Fibroblast of the conjunctiva (primary cell): ENCODE measurements around the gene AAGAB.

Source experiments
- DNase-seq: peaks from one replicate; pipeline ENCODE4 v3.0.0-alpha.2; 2010; ENCODE audit warnings: low read depth

AAGAB gene

DNA sequence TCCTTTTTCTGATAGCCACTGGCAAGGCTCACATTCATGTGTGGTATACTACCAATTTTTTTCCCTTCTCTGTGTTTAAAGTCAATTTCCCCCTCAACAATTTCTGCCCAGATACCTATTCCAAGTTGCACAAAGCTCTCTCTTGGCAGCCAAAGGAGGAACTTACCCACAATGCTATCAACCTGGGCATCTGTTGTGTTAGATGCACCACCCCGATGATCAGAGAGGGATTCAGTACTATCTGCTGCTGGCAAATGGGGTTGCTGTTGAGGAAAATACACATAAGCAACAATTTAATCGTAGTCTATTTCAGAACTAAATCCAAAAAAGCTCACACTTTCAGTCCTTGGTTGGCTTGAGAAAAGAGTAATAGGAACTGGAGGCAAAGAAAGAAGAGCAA is 46.1 kb downstream of the AAGAB start:
- no peak for DNase-seq

- no peak for DNase-seq
Observed at GRCh38 chr15:67207555-67208207, 46.8 kb downstream of the AAGAB start.

DNA sequence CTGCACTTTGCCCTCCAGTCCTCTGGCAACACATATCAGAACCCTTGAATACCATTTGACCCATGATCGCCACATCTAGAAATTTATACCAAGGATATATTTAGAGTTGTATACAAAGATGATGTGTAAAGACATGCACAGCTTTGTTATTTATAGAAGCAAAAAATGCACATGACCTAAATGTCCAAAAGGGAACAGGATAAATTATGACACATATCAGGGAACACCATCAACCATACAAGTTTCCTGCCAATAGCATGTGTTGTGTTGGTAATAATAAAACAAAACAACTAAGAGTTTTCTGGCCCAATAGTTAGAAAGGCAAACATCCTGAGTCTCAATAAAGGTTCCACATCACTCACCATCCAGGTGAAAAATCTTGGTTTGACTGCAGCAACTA is 51.5 kb downstream of the AAGAB start:
- no peak for DNase-seq

DNA sequence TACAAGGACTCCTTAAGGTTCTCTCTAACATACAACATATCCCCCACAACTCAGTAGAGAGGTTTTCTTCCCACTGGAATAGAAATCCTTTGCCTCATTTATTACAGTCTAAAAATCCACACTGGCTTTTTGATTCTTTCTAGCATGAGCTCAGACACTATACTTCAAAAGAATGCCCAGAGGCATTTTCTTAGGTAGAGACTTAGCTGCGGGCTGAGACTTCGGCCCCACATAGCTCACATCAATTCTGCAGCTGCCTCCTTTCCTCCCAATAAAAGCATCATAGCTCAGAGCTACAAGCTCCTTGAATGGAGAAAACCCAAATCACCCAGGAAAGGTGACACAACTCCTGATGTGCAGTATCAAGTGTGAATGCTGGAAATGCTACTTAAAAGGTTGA is 52.4 kb downstream of the AAGAB start:
- DNase-seq, result no peak

- DNase-seq, result no peak
Observed at GRCh38 chr15:67201136-67201535, 53.3 kb downstream of the AAGAB start.

GRCh38 chr15:67199881-67200763 is 54.3 kb downstream of the AAGAB start:
- no peak for DNase-seq

DNA sequence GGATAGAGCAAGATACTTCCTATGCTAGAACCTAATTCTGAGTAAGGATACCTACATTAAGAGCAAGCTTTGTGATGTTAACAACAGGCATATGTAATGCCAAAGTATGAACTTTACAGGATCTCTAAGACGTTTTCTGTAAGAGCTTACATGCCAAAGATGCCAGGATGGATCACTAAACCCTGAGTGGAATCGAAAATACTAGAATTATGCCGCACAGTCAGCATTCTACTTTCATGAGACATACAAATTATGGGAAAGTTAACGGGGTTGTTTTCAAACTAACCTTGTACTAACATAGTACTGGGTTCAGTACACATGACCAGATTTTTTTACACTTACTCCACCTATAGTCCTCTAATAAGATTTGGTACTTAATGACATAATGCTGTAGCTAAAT is 55.1 kb downstream of the AAGAB start:
- no peak for DNase-seq

DNA sequence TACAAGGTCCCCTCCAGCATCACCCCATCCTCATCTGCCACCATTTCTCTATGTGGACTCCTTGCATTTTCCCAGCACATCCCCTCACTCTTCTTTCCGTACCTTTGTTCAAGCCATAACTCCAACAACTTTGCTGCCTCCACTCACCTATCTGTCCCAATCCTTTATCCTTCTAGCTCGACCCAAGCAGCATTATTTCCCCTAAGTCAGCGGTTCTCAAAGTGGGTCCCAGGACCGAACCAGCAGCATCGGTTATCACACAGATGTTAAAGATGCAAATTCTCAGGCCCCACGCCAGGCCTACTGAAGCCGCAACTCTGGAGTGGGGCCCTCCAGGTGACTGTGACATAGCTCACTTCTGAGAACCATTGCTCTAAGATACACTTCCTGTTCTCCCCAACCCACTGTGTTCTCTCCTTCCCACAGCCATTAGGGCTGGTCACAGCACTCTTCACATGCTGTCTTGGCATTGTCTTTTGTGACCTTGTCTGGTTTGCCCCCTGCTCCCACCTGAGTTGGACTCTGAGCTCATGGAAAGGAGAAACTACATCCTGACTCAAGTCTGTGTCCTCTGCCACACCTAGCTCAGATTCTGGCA is 56.2 kb downstream of the AAGAB start:
- no peak for DNase-seq

DNA sequence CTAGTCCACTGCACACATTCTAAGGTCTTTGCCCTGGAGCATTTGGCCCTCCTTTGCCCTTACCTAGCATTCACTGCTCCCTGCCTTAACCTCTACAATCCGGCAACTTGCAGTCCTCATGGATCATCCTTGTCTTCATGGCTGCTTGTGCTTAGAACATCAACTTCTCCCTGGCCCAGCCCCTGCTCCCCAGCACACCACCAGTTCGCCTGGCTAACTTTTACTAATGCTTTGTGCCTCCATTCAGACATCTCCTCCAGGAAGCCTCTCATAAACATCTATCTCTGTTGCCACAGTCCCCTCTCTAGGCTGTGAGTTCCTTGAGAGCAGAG is 57.1 kb downstream of the AAGAB start:
- no peak for DNase-seq

DNA sequence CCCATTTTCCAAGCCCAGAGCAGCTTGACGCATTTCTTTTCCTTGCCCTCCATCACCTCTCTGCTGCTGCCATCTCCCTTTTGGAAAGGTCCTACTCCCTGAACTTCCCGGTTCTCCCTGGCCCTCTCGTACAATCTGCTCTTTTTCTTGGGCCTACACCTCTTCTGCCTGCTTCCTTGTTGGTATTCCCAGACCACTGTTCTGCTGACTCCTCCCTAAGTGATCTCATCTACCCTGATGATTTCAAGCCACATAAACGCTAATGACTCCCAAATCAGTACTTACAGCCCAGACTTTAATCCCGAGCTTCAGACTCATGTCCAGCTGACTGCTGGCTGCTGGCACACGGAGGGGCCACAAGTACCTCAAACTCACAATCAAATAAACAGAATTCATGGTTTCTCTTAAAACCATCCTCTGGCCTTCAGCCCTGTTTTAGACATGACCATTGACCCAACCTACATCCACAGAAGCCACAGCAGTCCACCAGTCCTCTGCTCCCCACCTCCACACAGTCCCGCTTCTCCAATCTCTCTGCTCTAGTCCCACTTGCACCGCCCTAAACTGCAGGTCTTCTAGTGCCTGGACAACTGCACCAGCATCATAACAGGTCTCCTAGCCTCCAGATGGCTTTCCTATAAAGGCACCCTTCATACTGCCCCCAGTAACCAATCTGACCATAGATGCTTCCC is 57.6 kb downstream of the AAGAB start:
- DNase-seq, result no peak

- no peak for DNase-seq
Observed at GRCh38 chr15:67196222-67196621, 58.2 kb downstream of the AAGAB start.

DNA sequence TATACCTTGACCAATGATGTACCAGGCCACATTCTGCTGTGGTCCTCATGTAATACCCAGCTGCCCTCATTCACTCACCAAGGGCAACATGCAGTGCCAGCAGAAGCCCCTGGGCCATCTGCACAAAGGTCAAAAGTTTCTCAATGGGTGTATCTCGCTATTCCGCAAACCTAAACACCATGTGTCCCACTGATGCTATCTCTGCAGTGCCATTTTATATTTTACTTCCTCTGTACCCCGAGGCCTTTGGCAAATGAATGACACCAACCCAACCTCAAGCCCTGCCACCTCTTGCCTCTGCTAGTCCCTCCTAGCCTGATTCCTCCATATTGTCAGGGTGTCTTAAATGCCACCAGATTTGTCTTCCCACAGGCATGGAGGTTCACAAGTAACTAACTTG is 59.2 kb downstream of the AAGAB start:
- no peak for DNase-seq

DNA sequence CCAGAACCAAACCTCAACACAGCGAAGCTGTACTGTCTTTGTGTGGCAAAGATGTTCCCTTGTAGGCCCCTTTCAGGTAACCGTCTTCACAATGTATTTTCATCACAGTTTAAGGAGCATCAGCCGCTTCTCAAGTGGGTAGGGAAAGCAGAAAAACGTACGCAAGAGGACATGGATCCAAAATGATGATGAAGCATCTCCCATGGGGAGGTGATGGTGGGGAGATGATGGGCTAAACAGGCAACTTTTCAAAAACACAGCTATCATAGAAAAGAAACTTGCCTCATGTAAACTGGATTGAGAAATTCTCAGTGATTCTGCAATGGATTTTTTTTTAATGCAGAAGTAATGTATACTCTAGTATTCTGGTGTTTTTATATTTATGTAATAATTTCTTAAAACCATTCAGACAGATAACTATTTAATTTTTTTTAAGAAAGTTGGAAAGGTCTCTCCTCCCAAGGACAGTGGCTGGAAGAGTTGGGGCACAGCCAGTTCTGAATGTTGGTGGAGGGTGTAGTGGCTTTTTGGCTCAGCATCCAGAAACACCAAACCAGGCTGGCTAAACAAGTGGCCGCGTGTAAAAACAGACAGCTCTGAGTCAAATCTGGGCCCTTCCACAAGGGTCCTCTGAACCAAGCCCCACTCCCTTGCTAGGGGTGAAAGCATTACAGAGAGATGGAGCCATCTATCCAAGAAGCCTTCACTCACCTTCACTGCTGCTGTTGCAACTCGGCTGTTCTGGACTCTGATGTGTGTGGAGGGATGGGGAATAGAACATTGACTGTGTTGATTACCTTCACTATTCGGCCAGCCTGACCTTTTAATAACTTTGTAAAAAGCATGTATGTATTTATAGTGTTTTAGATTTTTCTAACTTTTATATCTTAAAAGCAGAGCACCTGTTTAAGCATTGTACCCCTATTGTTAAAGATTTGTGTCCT is 60.0 kb downstream of the AAGAB start:
- DNase-seq, result no peak

DNA sequence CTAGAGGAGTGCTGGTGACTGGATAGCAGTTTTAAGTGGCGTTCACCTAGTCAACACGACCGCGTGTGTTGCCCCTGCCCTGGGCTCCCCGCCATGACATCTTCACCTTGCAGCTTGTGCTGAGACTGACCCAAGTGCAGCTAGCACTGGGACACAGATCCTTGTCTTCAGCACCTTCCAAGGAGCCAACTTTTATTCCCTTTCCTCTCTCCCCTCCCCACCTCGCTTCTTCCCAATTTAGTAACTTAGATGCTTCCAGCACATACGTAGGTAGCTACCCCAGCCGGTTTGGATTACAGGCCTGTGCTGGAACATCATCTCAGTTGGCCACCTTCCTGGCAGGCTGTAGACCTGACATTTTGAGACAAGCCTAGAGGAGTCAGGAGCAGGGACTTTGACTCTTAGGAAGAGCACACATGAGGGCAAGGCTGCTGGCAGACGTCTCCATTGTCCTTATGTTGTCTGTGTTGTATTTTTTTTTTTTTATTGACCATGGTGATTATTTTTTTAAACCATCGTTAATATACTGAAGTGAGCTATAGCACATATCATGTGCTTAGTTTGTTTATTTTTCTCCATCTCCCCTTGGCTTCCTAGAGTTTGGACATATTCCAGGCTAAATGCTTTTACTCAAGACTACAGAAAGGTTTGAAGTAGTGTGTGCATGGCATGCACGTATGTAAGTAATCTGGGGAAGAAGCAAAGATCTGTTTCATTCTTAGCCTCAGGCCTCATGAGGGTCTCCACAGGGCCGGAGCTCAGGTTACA is 61.1 kb downstream of the AAGAB start:
- no peak for DNase-seq

DNA sequence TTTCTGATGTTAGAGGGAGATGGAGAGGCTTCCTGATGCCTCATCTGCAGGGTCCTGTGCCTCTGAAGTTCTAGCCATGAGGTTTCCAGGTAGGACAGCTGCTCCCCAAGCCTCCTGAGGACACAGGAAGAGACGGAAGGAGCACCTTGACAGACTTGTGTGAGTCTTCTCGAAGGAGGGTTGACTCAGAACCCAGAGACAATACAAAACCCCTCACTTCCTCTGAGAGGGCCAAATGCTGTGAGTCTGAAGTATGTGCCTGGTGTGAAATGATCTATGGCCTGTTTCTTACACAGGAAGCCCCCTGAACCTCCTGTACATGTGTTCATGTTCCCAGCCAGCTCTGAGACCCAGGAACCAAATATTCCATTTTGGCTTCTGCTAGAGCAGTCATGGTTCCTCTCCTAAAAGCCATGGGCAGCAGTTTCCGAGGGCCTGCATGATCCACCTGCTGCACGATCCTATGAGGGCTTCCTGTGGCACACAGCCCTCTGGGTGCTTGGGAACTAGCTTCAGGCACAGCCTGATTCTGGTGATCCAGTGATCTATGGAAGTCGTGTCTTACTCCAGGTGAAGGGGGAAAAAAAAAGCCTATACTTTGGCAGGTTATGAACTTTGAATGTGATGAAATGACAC is 62.2 kb downstream of the AAGAB start:
- no peak for DNase-seq

- DNase-seq, result no peak
Observed at GRCh38 chr15:67190813-67191212, 63.6 kb downstream of the AAGAB start.

DNA sequence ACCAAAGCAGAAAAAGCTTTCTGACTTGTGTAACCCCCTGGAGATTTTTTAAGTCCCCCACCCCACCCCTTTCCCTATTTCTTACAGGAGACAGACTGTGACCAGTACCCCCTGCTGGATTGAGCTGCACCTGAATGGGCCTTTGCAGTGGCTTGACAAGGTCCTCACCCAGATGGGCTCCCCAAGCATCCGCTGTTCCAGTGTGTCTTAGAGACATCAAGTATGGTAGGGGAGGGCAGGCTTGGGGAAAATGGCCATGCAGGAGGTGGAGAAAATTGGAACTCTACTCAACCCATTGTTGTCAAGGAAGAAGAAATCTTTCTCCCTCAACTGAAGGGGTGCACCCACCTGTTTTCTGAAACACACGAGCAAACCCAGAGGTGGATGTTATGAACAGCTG is 64.1 kb downstream of the AAGAB start:
- no peak for DNase-seq

DNA sequence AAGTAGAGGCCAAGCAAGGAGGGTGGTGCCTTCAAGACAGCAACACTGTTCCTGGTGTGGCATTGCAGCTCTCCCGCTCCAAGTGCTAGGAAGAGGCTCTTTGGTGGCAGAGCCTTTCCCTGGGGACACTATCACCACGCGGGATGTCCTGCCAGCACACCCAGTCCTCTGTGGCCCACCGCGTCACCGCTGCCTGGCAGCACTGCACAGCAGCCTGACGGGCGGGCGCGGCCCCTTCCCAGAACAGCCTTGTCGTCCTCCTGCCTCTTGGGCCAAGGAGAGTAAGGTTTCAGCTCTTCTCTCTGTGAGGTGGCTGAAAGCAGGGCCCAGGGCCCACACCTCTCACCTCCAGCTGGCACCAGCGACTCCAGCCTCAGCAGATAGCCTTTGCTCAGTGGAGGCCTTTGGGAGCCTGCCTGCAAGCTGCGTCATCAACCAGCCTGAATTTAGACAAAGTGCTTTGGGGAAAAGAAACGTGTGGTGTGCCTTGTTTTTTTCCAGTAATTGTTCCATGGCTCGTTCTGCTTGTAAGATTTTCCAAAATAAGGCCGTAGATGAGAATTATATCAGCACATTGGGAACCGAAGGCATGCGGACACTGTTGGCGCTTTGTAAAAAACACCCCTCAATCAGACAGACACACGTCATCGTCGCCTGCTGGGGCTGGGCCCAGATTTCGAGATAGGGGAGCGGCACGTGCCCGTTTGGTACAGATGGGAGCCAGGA is 65.0 kb downstream of the AAGAB start:
- no peak for DNase-seq

GRCh38 chr15:67188551-67189218 is 65.8 kb downstream of the AAGAB start:
- DNase-seq, result peak; percentile 93
